HL-60/S4 treated with retinoic acid at 250 ng/mL for 4 days and 3 days (cell line): ENCODE measurements around the gene CDKAL1.
"Not testable (repeated sequence)": the region's sequence is repeated elsewhere in the genome, so short reads cannot be mapped to it uniquely, and the experiment has no call there.

Source experiments
- in situ Hi-C: fragments of 300-500 bp; cut with MboI; formaldehyde crosslinking; loops from 2 replicates; pipeline ENCODE4 v1.7.0; 2022; ENCODE audit warnings: low sequenced_read_pairs

The CDKAL1 gene

DNA sequence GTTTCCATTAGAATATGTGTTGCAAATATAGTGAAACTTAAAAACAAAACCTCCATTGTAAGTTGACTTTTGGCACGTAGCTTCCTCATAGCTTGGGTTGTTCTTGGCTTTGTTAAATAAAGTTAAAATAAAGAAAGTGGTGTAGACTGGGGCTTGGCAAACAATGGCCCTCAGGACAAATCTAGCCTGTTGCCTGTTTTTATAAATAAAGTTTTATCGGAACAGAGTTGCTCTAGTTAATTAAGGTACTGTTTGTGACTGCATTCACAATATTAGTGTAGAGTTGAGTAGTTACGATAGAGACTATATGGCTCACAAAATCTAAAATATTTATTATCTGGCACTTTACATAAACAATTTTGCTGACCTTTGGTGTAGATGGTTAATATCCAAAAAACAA lies 168.8 kb downstream of the CDKAL1 start:
- in situ Hi-C loops = no loop called here

DNA sequence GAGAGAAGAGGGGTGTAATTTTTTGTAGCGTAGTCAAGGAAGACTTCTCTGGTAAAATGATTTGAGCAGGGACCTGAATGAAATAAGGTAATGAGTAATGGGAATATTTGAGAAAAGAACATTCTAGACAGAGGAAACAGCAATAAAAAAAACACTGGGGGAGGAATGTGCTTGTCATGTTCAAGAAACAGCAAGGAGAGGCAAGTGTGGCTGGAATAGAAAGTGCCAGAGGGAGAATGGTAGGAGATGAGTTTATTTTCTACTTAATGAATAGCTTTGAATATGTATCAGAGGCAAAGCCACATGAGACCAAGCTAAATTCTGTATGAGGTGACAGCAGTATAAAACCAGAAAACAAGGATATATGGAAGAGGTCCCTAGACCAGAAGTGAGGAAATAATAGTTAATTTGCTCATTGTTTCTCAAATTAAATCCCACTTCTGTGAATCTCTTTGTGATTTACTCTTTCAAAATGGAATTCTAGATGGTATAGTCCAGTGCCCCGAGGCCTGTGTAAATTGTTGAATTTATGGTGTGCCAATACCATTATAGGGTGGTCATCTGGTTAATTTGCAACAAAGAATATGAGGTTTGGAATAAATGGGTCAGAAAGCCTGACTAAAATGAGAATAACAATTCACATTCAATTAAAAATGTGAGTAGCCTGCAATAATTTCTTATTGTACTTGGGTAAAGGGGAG lies 170.2 kb downstream of the CDKAL1 start:
- in situ Hi-C loops = no loop called here

DNA sequence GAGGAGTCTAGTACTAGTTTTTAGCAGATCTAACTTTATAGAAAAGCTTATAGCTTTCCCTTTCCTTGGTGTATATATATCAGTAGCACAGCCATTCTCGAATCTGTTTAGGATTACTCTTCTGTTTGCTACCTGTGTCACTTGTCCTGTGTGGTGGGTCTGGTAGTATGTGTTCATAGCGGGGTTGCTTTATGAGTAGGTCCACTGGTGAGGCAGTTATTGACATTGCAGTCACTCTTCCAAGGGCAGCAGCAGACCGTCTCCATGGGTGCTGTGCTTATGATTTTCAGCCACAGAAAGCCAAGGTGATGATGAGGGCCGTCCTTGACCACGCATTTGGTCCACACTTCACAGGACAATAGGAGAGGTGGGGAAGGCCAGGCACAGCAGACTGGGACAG lies 171.5 kb downstream of the CDKAL1 start:
- in situ Hi-C loops = no loop called here

DNA sequence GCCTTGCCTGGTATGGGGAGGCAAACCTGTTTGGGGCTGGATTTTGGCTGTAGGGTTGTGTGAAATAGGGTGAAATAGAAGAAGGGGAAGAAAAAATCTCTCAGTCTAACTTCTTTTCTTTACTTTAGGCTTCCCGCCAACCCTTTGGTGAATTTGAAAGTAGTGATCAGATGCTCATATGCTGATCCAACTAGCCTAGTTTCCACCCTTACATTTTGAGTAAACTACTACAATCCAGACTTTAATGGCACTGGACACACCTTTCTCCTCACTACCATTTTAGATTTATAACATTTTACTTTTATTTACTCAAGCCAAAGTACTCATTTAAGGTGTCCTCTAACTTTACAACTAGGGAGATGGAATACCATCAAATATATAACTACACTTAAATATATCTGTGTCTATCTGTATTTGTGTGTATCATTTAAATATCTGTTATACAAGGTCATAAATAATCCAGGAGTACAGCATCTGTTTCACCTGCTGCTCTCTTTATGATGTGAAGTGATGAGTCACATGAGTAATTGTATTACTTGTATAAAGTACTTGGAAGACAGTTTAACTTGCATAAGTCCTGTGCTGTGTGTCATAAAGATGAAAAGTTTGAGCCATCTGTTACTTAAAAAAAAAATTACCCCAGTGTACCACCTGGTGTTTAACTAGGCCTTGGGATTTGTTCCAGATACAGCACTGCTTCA lies 172.1 kb downstream of the CDKAL1 start:
- in situ Hi-C loops = no loop called here

DNA sequence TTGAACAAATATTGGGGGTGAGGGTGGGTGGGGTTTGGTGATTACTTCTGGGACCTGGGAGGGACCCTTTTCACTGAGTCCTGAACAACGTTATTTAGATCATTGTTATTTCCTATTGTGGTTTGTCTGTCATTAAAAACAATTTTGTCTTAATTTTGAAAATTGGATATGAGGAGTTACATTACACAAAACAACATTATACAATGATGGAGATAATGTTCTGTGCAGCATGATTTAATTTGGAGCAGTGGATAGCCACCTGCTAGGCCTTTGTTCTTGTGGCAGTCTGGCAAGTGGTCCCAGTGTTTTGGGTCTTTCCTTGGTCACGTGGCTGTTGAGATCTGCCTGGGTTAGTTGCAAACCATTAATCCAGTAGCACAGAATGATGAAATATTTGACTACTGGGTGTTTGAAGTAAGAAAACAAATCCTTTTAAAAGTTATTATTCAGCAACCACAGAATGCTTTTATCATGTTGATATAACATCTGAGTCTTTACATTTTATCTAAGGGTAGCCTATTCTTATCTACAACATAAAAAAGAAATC lies 172.8 kb downstream of the CDKAL1 start:
- in situ Hi-C loops = no loop called here

DNA sequence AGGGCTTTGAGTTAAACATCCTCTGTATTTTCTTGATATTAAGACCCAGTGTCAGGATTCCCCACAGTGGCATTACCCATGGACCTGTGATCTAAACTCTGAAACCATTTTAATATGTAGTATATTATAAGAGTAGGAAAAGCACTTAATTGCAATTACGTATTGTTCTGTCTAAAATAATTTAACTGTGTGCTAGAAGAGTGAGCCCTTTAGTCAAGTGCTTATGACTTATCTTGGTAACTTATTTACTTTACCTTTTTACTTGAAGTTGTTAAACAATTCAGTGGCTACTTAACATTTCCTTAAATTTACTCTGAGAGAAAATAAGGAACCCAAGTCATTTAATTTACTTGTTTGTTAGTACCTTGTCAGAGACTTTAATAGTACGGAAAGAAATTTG lies 173.6 kb downstream of the CDKAL1 start:
- in situ Hi-C loops = no loop called here

DNA sequence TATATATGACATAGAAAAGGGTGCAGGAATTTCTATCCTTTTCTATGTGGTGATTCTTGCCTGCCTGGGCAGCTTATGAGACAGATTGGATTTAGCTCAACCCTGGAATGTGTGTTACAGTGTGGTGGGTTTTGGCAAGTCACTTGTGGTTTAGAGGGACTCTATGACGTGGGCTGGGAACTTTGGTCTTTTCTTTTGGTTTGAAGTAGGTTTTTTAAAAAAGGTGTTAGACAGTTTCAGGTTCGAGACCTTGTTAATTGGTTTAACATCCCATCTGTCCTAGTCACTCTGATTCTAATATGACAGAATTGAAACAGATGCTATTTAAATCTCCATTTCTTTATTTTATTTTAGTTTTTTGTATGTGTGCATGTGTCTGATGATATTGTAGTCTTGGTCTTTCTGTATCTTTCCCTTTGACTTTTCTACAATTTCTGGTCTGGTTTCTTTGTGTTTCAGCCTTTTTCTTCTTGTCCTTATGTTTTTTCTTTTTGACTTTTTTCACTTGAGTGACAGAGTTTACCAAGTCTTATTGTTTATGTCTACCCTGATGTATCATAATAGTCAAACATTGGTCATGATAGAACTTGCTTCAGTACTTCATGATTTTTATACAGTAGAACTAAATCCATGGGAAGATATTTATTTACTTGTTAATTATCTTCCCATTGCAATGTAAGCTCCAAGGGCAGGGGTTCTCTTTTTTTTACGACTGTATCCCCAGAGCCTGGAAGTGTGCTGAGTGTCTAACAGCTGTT lies 174.3 kb downstream of the CDKAL1 start:
- in situ Hi-C loops = no loop called here

DNA sequence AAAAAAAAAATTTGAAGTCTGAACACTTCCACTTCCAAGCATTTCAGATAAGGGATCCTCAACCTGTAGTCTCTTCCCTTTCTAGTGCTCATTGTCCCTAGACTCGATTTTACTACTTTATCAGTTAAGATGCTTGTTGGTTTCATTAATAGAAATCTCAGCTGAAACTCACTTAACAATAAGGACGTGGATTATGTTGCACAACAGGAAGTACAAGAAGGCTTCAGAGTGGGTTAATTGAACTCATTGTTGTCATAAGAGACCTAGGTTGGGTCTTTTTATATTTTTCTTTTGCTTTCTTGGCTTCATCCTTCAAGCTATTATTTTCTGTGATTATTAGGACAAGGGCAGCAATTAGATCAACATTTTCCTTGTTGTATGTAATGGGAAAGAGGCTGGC lies 175.2 kb downstream of the CDKAL1 start:
- in situ Hi-C loops = no loop called here

DNA sequence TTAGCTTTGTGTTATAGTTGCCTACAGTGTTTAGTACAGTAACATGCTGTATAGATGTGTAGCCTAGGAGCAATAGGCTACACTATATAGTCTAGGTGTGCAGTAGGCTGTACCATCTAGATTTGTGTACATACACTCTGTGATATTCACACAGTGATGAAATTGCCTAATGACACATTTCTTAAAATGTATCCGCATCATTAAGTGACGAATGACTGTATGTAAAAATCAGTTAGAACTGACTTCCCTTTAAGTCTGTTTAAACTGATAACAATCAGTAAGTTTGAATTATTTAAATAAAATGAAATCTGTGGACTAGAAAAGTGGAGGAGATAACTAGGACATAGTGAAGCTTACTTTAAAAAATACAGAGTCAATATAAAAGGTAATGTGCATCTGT lies 176.1 kb downstream of the CDKAL1 start:
- in situ Hi-C loops = no loop called here

DNA sequence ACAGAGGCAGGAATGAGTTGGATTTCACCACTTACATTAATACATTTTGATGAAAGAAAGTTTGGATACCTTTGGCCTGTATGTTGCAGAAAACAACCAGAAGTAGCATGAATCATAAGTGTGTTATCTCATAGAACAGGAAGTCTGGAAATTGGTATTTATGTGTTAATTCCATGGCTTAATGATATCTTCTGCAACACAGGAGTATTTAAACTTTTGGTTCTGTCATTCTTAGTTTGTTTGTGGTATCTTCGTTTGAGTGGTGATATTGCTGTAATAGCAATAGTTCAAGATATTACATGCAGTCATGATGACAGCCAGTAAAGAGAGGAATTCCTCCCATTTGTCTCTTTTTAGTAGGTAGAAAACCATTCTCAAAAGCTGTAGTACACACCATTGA lies 177.3 kb downstream of the CDKAL1 start:
- in situ Hi-C loops = no loop called here

DNA sequence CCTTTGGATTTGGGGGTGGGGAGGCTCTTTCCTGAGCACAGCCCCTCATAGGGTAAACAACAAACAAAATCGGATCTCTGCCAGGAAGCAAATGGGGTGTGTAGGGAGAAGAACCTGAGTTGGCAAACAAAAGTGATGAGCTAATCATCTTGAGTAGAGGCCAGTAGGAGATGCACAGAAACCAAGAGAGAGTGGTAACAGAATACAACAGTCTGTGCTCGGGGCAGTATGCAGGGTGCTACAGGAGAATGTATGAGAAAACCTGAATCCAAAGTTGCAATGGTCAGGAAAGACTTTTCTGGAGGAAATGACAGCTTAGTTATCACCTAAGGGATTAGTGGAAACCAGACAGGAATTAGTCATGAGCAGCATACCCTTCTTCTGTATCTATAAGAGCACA lies 177.8 kb downstream of the CDKAL1 start:
- in situ Hi-C loops = no loop called here

DNA sequence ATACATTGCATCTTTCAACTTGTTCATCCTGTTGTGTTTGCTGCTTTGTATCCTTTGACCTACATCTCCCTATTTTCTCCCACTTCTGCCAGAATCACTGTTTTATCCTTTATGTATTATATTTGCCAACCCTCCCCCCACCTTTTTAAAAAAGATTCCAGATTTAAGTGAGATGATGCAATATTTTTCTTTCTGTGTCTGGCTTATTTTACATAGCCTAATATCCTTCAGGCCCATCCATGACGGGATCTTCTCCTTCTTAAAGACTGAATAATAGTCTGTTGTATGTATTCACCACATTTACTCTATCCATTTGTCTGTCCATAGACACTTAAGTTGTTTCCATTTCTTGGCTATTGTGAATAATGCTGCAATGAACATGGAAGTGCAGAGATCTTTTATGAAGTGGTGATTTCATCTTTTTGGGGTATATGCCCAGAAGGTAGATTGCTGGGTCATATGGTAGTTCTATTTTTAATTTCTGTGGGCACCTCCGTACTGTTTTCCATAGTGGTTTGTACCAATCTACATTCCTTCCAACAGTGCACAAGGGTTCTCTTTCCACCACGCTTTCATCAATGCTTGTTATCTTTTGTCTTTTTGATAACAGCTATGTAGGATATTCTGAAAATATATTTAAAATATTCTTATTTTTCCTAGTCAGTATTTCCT lies 181.0 kb downstream of the CDKAL1 start:
- in situ Hi-C loops = no loop called here

DNA sequence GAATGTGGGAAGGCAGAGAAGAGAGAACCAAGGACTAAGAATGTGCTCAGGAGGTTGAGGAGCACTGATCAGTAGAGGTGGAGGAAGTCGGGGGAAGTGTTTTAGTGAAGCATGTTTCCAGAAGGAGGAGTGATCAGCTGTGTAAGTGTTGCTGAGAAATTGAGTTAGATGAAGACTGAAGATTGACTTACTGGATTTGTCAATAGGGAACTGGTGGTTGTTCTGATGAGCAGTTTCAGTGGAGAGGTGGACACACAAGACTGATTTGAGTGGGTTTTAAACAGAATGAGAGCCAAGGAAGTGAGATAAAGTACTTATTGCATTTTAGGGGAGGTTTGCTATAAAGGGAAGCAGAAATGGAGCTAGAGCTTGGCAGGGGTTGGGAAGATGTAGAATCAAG lies 182.6 kb downstream of the CDKAL1 start:
- in situ Hi-C loops = no loop called here

DNA sequence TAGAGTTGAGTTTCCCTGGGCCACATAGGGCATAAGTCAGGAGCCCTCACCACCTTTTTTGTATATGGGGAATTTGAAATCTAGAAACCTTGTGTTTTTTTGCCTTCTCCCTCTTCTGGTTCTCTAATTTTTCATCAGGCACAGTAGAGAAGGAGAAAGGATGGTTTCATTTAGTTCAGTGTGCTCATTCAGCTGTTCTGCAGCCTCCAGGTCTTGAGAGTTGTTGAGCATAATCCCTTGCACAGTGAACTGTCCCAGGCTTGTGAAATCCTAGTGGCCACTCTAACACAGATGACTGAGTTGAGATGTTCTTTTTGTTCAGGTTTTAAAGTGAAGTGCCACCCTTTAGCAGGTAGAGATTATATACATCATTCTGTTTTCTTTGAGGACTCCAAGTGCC lies 183.5 kb downstream of the CDKAL1 start:
- in situ Hi-C loops = no loop called here

DNA sequence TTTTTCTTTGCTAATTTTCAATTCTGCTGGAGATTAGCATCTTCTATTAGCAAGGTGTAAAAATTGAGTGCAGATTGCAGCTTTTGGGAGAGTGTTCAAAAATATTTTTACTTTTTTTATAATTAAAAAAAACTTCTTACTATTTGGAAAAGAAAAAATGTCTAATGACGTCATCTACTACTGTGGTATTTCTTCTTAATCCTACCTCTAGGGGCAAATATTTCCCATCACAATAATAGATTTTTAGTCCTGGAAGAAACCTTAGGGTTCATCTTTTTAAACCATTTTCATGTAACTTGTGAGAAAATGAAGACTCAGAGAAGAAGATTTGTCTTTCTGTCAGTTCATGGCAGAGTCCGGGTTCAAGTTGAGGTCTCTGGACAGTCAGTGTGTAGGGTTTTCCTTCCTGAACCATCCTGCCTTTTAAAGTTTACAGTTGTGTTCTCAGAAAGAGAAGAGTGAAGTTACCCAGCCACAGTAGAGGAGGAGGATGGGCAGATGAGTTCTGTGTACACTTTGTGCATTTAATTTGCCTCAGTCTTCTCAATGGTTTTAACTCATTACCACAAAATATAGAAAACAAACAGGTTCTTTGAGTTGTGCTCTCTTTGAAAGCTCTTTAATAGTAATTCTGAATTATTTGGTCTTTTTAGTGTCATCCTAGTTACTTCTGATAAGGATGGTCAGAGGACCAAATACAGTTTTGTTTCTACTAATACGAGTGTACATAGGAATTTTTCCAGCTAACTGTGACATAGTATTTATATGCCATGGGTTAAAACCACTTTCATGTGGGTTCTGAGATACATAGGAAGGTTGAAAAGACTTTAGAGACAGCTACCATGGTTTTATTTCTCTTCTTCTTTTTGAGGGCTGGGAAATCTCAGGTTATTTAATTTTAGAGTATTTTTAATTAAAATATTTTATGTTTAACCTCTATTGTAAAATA lies 184.7 kb downstream of the CDKAL1 start:
- in situ Hi-C loops = no loop called here

DNA sequence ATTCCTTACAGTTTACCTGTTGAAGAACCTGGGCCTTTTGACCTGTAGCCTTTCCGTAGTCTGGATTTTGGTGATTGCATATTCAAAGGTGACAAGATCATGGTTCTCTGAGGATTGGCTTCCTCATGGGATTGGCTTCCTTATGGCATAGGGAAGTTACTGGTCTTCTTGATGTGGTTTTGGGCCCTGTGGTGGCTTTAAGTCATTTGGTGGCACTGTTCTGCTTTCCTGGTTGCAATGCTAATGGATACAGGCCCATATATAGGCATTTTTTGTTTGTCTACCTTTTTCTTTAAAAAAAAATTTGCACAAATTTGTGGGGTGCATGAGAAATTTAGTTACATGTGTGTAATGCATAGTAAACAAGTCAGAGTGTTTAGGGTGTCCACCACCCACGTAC lies 185.7 kb downstream of the CDKAL1 start:
- in situ Hi-C loops = no loop called here

DNA sequence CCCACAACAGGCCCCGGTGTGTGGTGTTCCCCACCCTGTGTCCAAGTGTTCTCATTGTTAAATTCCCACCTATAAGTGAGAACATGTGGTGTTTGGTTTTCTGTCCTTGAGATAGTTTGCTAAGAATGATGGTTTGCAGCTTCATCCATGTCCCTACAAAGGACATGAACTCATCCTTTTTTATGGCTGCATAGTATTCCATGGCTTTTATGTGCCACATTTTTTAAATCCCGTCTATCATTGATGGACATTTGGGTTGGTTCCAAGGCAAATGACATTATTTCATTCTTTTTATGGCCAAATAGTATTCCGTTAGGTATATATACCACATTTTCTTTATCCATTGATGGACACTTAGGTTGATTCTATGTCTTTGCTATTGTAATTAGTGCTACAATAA lies 186.9 kb downstream of the CDKAL1 start:
- in situ Hi-C loops = not testable (repeated sequence)

DNA sequence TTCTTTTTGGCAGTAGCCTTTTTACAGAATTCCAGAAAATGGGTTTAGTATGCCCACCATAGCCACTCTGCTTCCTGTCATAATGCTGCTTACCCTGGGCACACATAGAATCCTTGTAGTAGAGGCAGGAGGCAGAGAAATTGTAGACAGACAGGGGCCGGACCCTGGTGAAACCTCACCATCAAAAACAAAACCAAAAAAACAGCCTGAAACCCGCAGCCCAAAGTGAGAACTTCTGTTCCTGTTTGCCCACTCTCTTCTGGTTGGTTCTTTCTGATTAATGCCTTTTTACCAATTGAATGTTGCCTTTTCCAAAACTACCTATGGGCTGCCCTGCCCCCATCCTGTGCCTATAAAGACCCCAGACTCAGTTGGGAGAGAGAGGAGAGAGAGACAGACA lies 188.2 kb downstream of the CDKAL1 start:
- in situ Hi-C loops = no loop called here

DNA sequence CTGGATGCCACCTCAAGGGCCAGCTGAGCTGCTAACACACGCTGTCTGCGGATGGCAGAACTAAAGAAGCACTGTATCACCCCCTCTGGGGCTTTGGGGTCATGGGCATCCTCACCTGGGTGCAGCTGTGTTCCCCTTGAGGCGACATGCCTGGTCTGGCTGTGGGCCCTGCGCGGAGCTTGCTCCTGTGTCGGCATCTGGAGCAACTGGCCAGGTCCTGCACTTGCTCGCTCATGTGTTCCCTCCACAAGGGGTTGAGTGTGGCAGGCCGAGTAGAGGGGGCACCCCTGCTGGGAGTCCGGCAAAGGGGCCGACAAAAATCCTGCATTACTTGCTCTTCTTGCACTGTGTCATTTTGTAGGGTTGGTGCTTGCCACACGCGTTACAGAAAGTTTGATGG lies 189.0 kb downstream of the CDKAL1 start:
- in situ Hi-C loops = no loop called here
